GM18873 (cell line): ENCODE measurements around the gene BRD4.

Experiments
- ATAC-seq: cut with Tn5 transposase; IDR thresholded peaks from one replicate; pipeline ENCODE4 v1.9.1; 2021; ENCODE audit warnings: mild to moderate bottlenecking, moderate library complexity, moderate number of reproducible peaks; ENCODE audit not compliant: unreplicated experiment, low FRiP score

The BRD4 gene

DNA sequence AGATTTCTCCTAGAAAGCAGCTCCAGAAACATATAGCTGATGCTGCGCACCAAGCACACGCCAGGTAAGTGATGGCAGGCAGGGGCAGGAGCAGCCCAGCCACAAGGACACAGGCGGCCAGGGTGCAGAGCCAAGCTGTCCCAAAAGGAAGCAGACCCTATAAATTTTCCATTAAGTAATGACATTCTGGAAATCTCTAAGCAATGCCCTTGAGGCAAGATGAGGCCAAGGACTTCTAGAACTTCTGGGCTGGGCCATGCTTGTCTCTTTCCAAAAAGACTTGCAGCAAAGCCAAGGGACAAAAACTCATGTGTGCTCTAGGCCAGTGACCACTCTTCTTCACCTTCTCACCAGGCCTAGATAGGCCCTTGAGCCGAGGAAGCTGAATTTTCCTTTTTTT lies 57.9 kb downstream of the BRD4 start:
- no peak for ATAC-seq

DNA sequence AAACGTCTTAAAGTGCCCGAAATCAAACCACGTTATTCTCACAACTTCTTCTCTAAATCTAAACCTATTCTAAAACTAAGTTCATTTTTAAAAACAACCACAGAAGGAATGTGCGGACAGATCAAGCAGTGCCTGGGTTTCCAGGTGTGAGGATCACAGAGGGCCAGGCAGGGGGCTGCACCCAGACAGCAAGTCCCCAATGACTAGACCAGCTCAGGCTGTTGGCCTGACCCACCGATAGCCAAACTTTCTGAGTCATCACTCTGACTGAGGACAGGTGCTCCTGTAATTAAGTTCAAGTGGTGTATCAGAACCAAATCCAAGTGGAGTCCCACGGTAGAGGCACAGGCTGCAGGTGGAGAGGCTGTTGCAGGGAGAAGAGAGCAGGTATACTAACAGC lies 62.5 kb downstream of the BRD4 start:
- no peak for ATAC-seq

DNA sequence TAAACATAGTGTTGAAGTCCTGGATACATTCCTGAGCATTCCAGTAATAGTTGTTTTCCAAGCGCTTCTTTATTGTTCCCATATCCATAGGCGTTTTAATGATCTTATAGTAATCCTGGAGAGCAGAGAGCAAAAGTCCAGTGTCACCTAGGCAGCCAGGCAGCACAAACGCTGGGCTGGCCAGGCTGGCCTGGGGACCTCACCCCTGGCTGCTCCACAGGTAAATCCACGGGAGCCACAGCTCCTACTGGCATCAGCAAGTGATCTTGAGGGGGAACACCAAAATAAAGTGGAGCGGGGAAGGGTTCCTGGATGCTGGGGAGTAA lies 63.4 kb downstream of the BRD4 start:
- ATAC-seq = no peak

DNA sequence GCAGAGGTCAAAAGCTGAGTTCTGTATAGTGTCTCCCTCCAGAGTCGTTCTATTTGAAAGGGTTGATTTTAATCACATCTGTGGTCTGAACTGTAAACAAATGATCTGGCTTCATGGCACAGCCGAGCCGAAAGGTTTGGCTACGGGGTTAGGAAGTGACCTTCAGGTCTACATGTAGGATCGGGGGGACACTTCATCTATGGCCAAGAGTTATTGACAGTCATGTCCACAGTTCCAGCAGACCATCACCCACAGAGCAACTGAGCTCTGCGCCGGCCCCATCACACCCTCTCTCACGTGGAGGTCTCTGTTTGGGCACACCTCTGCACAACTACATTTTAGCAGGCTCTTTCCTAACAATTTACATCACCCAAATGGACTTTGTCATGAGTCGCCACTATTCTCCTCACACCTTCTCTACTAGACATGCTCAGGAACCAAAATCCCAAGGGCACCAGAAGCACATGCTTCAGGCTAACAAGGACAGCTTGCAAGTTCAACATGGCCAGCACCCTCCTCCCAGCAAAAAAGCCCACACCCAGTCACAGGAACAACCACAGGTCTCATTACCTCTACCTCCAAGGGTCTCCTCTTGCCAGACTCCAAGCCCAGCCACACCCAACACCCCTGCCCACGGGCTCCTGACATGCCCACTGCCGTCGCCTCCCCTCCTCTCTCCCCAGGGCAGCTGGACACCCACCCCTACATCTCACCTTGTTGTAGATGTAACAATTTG lies 64.0 kb downstream of the BRD4 start:
- ATAC-seq = no peak

DNA sequence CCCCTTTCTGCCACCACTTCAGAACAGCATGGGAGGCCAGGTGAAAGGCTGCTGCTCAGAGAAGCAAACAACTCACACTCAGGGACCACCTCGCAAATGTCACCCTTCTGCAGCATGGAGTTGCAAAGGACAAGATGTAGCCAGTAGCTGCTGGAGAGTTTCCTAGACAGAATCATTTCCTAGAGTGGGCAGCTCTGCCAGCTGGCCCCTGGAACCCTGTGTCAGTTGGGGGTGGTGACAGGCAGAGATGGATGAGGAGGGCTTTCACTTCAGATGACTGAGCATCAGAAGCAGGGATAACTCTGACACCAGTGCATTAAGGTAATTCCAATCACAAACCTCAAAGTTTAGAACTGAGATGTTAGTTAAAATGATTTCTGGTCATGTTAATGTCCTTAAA lies 65.7 kb downstream of the BRD4 start:
- no peak for ATAC-seq

DNA sequence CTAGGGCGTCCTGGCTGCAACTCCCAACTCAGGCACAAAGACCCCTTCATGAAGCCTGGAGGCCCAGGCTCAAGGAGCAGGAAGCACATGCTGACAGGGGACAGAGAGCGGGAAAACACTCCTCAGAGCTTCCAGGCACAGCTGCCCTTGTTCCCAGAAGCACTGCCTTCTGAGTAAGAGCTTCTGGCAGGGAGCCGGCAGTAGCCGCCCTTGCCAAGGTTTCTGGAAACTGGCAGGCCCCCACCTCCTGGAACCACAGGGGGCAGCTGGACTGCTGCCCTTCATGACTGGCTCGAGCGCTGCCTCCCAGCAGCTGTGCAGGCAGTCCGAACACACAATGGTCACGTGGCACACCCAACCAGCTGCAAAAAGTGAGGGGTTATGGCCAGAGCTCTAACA lies 66.5 kb downstream of the BRD4 start:
- ATAC-seq = no peak

DNA sequence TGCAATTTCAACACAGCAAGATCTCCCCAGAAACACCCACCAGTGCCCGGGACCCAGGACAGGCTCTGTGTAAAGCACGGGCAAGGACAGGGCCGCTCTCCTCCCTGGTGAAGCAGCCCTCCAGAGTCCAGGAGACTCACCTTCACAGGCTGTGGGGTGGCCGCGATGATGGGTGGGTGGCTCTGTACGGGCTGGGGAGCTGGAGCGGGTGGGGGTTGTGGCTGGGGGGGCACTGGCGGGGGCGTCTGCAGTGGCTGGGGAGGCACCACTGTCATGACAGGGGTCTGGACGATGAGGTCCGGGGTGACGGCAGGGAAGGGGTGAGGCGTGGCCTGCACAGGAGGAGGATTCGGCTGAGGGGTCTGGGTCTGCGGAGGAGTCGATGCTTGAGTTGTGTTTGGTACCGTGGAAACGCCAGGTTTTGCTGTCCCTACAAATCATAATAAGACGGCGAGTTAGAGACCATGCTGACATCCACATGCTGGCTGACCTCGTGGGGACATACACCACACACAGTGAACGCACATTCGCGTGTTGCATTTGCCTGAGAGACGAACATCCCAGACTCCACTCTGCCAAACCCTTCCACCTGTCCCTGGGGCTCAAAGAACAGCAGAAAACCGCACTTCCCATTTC lies 67.0 kb downstream of the BRD4 start:
- ATAC-seq = no peak

DNA sequence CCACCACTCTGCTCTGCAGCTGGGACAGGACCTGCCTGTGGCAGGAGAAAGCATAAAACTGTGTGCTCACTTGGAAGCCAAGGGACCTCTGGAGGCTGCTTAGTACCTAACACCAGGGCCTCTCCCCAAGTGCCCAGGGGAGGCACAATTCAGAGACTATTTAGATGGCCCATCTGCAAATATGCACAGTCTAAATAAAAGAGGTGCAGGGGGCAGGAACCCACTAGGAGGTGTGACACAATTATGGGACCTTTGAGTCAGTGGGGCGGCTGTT lies 67.5 kb downstream of the BRD4 start:
- no peak for ATAC-seq

DNA sequence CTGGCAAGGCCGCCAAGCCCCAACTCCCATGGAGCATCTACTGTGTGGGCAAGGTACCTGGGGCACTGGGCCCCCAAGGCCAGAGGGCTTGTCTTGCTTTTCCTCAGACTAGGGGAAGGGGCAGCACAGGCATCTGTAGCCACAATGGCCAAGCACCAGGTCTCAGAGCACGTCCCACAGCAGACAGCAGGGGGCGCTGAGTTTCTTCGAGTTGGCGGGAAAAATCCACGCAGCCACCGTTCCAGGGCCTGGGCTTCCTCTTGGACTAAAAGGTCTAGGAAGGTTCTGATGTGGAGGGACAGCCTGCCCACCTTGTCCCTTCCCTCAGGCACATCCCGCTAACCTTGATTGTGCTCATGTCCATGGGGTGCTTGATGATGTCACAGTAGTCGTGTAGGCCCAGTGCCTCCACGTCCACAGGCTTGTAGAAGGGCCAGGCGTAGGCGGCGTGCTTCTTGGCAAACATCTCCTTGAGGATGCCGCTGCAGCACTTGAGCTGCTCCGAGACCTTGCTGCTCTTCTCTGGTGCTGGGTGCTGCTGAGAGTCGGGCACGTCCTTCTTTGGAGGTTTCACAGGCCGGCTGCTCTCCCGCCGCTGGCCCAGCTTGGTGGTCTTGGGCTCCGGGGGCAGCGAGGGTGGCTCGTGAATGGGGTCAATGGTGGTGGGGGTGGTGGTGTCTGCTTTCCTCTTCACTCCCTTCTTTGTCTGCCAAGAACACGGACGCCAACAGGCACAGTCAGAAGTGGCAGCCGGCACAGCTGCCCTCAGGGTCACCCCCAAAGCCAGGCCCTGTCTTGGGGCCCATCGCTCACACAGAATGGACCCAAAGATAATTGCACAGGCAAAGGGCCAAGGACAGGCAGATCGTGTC lies 68.0 kb downstream of the BRD4 start:
- no peak for ATAC-seq

DNA sequence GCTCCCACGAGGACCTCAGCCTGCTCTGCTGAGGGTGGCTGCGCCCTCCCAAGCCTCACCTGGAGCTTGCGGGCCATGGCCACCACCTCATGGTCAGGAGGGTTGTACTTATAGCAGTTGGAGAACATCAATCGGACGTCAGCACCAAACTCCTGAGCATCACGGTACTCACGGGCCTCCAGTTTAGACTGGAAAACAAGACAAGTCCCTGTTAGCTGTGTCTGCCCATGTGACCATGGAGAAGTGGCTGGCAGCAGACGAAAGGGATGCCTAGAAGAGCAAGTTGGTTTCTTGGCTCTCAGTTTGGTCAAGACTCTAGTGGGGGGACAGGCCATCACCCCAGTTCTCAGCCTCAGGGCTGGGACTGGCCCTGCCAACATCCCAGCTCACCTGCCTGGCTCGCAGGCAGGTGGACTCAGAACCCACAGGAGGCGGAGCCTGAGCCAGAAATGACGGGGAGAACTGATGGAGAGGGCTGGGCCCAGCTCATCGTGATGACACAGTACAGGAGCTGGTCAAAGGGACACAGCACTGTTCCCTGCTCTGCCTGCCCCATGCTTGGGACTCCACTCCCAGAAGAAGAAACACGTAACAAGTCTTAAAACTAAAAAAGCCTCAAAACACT lies 68.9 kb downstream of the BRD4 start:
- no peak for ATAC-seq

DNA sequence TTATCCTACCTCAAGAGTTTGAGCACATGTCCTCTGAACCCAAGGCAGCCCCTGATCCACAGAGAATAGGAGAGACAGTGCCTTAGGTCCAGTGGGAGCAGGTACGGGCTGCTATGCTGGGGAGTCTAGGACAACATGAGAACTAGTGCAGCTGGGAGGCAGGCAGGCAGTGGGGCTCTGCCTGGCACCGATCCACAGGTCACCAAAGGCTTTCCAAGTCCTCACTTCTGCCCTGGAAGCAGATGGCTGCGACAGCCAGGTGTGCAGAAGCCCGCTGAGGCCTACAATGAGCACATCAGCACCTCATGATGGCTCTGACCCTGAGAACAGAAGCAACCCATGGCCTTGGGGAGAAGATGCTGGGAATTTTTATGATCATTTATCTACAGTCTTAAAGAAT lies 70.3 kb downstream of the BRD4 start:
- ATAC-seq = no peak

DNA sequence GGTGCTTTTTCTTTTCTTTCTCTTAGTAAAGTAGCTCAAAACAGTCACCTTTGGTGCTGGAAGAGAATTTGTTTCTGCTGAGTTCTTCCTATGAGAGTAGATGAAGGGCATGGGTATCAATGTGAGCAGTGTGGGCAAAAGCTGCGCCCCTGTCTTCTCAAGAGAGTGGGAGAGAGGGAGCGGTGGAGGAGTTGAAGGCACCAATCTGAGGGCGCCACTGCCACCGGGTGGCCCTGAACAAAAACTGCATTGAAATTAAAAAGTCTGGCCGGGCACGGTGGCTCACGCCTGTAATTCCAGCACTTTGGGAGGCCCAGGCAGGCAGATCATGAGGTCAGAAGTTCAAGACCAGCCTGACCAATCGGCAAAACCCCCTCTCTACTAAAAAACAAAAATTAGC lies 71.4 kb downstream of the BRD4 start:
- ATAC-seq = no peak

DNA sequence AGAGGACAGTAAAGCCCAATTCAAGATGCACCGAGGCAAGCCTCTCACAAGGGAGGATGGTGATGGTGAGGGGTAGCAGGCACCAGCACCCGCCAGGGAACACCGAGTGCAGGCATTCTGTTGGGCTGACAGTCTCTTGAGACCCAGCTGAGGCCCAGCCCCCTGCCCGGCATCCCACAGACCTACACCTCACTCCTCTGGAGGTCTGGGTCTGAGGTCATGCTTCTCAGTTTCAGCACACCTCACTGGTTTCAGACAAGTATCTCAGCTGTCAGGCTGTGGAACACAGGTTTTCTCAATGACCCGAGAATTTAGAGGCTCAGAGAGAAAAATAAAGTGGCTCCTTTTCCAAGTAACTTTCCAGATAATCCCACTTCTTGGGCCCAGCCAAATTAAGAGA lies 72.4 kb downstream of the BRD4 start:
- ATAC-seq = no peak

DNA sequence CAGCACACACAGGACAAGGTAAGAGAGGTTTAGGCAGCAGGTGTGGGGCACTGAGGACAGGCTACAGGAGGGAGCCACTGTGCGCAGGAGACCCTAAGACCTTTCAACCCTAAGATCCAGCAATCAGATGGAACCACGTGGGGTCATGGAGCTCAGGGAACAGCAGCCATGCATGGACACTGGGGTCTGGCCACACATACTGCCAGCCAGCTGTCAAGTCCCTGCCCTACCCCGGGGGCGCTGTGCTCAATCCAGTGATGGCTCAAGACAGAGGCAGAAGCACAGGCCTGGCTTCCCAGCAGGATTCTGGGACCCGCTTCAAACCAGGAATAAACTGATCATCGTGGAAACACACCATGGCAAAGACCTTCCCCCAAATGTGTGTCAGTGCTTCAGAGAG lies 74.6 kb downstream of the BRD4 start:
- ATAC-seq = no peak

DNA sequence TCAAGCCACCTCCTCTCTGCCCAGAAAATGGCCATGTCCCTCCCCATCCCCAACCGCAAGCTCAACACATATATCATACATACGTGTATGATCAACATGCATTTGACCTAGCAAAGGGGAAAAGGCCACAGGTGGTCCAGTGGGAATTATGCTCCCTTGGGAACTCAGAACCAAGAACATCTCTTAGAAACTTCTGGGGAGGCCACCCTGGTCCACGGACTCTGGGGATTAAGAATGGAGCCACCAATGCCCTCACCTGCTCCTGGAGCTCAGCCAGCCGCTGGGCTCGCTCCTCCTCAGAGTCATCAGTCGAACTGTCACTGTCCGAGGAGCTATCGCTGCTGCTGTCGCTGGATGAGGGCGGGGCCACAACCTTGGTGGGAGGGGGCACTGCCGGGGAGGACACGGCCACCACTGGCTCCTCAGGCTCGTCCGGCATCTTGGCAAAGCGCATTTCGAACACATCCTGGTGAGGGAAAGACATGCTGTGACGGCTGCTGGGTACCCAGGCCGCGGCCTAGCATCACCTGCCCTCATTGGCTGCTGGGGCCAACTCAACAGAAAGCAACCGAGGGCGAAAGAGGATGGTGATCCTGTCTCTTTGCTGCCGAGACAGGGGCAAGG lies 75.5 kb downstream of the BRD4 start:
- ATAC-seq = no peak

DNA sequence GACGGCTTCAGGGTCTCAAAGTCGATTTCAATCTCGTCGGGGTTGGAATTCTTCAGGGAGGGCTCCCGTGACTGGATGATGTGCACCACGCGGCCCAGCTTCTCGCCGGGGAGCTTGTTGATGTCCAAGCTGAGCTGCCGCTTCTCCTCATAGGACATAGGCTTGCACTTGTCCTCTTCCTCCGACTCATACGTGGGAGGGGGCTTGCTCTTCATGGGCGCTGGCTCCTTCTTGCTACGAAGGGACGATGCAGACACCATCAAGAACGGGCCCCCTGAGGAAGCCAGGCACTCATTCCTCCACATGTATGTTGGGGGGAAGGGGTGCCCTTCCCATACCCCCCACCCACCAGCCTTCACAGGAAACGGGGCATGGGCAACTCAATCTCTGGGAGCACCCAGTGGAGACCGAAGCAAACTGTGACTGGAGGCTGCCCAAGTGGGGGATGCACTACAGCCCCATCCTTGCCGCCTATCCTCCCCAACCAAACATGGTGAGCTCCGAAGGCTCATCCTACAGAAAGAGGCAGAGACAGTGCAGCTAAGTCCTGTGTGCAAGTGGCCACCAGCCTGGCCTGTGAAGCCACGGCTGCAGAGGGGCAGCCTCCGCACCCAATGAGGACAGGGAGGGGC lies 76.9 kb downstream of the BRD4 start:
- ATAC-seq = no peak

DNA sequence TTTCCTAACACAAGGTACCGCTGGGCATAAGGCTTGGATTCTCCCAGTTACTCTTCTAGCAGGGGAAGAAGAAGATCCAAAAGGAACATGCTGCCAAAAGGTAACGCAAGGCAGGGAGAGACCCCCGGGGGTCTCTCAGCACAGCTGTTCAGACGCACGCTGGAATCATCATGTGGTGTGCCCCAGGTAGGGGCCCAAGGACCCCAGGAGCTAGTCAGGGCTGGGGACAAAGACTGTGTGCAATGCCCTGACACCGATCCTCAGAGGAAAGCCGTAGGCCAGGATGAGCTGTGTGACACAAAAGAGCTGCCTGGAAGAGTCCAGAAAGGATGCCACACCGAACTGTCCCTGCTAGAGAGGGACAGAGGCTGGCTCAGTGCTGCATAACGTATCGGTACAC lies 77.8 kb downstream of the BRD4 start:
- no peak for ATAC-seq

DNA sequence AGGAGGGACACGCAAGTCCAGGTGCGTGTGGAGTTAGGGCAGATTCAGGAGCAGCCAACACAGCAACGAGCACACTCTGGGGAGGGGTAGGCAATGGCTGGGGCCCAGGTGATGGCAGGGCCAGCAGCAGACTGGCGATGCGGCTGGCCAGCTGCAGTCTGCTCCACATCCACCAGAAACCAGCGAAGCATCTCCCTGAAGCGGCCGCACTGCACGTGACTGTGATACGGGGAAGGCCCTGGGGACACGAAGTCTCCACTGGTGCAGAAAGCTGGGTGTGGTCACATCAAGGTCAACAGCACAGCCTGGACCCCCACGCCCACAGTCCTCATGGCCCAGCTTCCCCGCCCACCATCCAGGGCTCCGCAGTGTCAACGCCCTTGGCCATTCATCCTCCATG lies 78.8 kb downstream of the BRD4 start:
- no peak for ATAC-seq

DNA sequence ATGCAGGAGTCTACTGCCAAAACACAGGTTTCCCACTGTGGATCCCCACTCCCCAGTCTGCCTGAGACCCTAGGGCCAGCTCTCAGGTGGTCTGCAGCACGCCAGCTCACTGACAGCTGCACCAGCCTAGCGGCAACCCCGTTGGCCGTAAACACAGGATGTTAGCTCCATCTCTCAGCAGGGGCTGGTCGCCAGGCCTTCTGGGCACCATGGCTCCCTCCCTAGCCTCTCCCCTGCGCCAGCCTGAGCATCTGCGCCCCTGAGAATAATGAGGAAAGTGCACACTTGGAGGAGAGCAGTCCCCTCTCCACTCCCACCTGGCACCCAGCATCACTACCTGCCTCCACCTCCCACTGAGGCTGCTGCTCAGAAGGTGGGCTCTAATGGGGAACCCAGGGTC lies 79.3 kb downstream of the BRD4 start:
- ATAC-seq = no peak

DNA sequence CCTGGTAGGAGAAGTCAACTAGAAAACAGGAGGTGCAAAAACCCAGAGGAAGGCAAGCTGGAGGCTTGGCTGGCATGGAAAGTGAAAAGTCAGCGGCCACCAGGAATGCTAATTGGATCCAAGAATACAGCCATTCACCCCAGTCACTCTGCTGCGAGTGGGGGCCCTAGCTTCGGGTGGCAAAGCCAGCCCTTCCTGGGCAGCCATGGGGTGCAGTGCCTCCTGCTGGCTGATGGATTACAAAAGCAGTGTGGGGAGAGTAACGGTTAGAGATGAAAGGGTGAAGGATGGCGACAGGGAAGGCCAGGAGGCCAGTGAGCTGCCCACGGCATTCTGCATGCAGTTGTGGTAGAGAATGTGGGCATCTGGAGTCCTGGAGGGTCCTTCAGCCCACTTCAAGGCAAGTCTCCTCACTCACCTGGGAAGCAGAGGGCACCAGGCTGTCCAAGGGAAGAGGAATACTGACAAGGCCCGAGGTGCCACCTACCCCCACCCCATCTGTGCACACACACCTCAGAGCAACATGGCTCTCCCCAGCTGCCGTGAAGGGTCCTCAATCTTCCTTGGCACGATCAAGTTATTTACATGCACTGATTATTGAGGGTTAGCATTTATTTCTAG lies 79.8 kb downstream of the BRD4 start:
- no peak for ATAC-seq
